ENCODE data around the gene MBD2. TPM values are rescaled to one million over a fixed set of nuclear protein-coding genes. Genes with fewer than 3 reads are reported as not detected.
A peak's percentile ranks its signal among the peaks of the same experiment; 100 is the strongest.
"Not testable (repeated sequence)": the region's sequence is repeated elsewhere in the genome, so short reads cannot be mapped to it uniquely, and the experiment has no call there.

MBD2 gene
- total RNA-seq, 1 donor from 2014 or later: 52.2 TPM

- TF ChIP-seq CTCF (IDR thresholded peaks at IDR 0.05): no peak
- Mint-ChIP-seq H3K4me3 (ENCODE audit: unreplicated experiment) (no peak overlapping the region), H3K27me3 (ENCODE audit: low read depth) (no peaks in the 10 kb centered on the region), H3K36me3 (ENCODE audit: low read depth) (no peaks in the 10 kb centered on the region), H3K27ac (ENCODE audit: unreplicated experiment) (no peak overlapping the region), H3K4me1 (ENCODE audit: low read depth) (peaks cover 9% of the 10 kb centered on the region), H3K9me3 (ENCODE audit: low read depth) (no peaks in the 10 kb centered on the region)
- DNase-seq (ENCODE audit: low spot score): no peak
Measured at GRCh38 chr18:54228364-54228763, 3.9 kb upstream of the MBD2 start.

DNA sequence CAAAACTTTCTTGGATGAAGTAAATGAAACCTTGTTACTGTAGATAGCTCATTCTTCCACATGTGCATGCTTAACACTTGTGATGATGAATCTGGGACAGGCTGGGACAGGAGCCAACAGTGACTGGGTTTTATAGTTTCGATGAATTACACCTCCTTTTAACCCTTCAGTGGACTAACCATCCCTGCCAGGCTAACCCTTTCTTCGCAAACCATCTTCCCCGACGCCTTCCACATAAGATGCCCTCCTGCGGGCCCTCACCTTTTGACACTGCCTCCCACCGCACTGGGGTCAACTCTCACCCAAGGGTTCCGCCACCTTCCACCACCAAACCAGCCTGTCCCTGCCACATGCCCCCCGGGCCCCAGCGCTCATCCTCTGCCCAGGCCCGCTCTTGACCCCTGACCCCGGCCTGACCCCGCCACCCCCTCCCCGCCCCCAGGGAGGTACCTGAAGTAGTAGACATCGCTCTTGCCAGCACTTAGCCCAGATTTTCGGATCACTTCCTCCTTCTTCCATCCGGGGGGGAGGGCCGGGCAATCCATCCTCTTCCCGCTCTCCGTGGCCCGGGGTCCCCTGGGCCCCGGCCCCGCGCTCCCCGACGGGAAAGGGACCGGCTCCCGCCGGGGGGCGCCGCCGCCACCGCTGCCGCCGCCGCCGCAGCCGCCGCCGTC lies 764 bp downstream of the MBD2 start:
- H3K27ac Mint-ChIP-seq (ENCODE audit: unreplicated experiment): peak overlapping the region; percentile 98
- peak overlapping the region; percentile 93 for H3K4me3 Mint-ChIP-seq (ENCODE audit: unreplicated experiment)
- peaks cover 45% of the 10 kb centered on the region for H3K4me1 Mint-ChIP-seq (ENCODE audit: low read depth)
- no peaks in the 10 kb centered on the region for H3K36me3 Mint-ChIP-seq (ENCODE audit: low read depth)
- peak; percentile 3 for TF ChIP-seq CTCF (IDR thresholded peaks at IDR 0.05)
- no peaks in the 10 kb centered on the region for H3K27me3 Mint-ChIP-seq (ENCODE audit: low read depth)
- DNase-seq (ENCODE audit: low spot score): no peak
- H3K9me3 Mint-ChIP-seq (ENCODE audit: low read depth): no peaks in the 10 kb centered on the region

- Mint-ChIP-seq H3K27ac (ENCODE audit: unreplicated experiment) (peak overlapping the region; percentile 98), H3K4me3 (ENCODE audit: unreplicated experiment) (peak overlapping the region; percentile 93), H3K27me3 (ENCODE audit: low read depth) (no peaks in the 10 kb centered on the region), H3K4me1 (ENCODE audit: low read depth) (peaks cover 45% of the 10 kb centered on the region), H3K36me3 (ENCODE audit: low read depth) (no peaks in the 10 kb centered on the region), H3K9me3 (ENCODE audit: low read depth) (no peaks in the 10 kb centered on the region)
- peak; percentile 61 for TF ChIP-seq CTCF (IDR thresholded peaks at IDR 0.05)
- DNase-seq (ENCODE audit: low spot score): no peak
Measured at GRCh38 chr18:54222922-54223567, 1.4 kb downstream of the MBD2 start.

DNA sequence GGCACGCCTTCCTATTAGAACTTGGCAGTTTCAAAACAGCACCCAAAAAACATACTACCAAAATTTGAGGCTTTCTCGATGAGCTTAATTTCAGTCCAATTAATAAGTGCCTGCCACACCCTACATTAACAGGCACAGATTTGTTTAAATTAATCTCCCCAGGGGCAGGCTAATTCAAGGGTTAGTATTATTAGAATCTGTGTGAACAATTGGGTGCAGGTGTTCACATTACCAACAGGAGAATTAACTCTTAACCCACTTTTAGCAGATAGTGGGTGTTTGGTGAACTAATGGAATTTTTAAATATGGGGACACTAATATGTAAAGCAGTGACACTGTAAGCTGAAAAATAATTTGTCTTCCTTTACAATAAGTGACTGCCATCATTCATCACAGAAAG lies 4.1 kb downstream of the MBD2 start:
- Mint-ChIP-seq H3K27ac (ENCODE audit: unreplicated experiment) (no peak overlapping the region), H3K36me3 (ENCODE audit: low read depth) (no peaks in the 10 kb centered on the region), H3K4me3 (ENCODE audit: unreplicated experiment) (no peak overlapping the region), H3K4me1 (ENCODE audit: low read depth) (peaks cover 60% of the 10 kb centered on the region), H3K9me3 (ENCODE audit: low read depth) (no peaks in the 10 kb centered on the region), H3K27me3 (ENCODE audit: low read depth) (no peaks in the 10 kb centered on the region)
- no peak for DNase-seq (ENCODE audit: low spot score)
- no peak for TF ChIP-seq CTCF (IDR thresholded peaks at IDR 0.05)

GRCh38 chr18:54218803-54219202 lies 5.7 kb downstream of the MBD2 start:
- not testable (repeated sequence) for H3K9me3 Mint-ChIP-seq (ENCODE audit: low read depth); H3K27me3 Mint-ChIP-seq (ENCODE audit: low read depth); H3K36me3 Mint-ChIP-seq (ENCODE audit: low read depth); DNase-seq (ENCODE audit: low spot score); H3K4me3 Mint-ChIP-seq (ENCODE audit: unreplicated experiment); H3K27ac Mint-ChIP-seq (ENCODE audit: unreplicated experiment)
- peaks cover 60% of the 10 kb centered on the region for H3K4me1 Mint-ChIP-seq (ENCODE audit: low read depth)

DNA sequence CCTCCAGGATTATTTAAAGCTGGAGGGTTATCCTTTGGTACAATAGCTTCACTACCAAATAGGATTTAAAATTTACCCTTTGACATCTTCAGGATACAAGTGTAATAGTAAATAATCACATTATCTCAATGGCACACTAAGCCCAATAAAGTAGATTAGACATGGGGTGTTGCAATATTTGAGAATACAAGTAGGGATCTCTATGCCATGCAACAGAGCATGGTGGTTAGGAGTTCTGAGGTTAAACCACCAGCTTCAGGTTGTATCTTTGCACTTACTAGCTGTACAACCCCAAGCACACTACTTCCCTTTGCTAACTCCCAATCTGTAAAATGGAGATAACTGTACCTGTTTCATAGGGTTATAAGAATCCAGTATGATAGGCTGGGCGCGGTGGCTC lies 6.2 kb downstream of the MBD2 start:
- no peak for TF ChIP-seq CTCF (IDR thresholded peaks at IDR 0.05)
- Mint-ChIP-seq H3K27ac (ENCODE audit: unreplicated experiment) (no peak overlapping the region), H3K4me1 (ENCODE audit: low read depth) (peaks cover 57% of the 10 kb centered on the region), H3K36me3 (ENCODE audit: low read depth) (no peaks in the 10 kb centered on the region), H3K27me3 (ENCODE audit: low read depth) (no peaks in the 10 kb centered on the region), H3K9me3 (ENCODE audit: low read depth) (no peaks in the 10 kb centered on the region), H3K4me3 (ENCODE audit: unreplicated experiment) (no peak overlapping the region)
- DNase-seq (ENCODE audit: low spot score): no peak
